Colon (tissue), 2 donors: ENCODE results near the gene SCN9A.
"Not testable (repeated sequence)": the region's sequence is repeated elsewhere in the genome, so short reads cannot be mapped to it uniquely, and the experiment has no call there.

ENCODE experiments used
- FAIRE-seq: peaks from 2 replicates; lab custom pipeline; 2012; peaks lifted over from hg19 to GRCh38; lab: Jason Lieb, UNC
- donor health status: control.
- donor health status: control.

Gene SCN9A

DNA sequence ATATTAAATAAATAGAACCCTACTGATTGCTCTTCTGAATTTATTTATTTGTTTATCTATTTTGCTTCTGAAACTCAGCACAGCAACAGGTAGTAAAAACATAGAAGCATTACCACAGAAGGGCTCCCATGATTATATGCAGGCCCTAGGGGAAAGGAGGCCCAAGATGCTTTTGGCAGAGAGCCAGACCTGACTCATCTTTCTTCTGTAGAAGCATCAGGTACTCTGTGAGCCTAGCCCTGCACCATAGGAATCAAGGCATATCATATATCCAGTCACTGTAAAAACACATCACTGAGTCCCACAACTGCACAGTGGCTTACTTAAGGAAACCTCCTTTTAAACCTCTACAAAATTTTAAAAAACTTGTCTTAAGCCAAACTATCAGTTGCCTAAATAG, 1.8 kb downstream of the SCN9A start:
- FAIRE-seq: no peak

DNA sequence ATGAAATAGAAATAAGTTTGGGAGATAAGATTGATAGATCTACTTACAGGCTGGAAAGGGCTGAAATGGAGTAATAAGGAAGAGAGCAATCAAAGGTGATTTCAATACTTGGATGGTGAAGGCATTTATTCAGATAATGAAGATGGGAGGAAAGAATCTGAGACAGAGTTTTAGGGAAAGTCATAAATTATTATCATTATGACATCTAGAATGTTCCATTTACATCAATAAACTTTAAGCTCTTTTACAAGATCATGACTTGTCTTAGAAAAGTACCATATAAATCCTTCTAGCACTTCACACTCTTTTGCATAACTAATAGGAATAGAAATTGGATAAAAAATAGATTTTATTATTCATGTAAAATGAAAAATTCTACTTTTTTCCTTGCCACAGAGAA, 2.2 kb downstream of the SCN9A start:
- no peak for FAIRE-seq

DNA sequence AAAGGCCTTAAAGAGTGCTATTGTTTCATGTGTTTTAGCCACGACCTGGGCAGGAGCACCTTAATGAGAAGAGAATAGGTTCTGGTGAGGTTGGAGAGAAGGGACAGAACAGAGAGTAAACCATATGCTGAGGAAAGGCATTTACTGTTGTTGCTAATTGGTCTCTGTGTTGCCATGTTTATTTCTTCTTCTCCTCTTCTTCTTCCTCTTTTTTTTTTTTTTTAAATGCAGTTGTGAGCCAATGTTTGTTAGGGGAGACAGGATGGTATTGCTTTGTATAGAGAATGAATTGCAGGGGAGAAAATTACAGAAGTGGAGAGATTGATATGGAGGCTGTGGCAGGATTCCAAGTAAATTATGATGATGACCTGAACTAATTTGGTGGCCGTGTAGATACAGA, 2.6 kb downstream of the SCN9A start:
- FAIRE-seq: no peak

DNA sequence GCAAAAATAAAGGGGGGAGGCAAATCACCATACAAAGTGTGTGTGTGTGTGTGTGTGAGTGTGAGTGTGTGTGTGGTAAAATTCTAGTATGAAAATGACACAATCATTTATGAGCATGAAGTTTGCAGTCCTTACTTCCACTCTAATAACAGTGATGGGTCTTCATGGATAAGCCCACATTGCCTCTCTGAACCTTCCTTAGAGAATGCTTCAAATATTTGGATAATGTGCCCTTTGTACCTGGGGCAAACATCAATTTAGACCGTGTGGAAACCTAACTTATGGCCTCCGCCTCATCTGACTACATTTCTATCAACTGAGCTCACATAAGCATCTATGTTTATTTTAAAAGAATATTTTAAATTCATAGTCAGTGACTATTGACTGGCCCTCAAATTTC, 3.7 kb downstream of the SCN9A start:
- FAIRE-seq: no peak

DNA sequence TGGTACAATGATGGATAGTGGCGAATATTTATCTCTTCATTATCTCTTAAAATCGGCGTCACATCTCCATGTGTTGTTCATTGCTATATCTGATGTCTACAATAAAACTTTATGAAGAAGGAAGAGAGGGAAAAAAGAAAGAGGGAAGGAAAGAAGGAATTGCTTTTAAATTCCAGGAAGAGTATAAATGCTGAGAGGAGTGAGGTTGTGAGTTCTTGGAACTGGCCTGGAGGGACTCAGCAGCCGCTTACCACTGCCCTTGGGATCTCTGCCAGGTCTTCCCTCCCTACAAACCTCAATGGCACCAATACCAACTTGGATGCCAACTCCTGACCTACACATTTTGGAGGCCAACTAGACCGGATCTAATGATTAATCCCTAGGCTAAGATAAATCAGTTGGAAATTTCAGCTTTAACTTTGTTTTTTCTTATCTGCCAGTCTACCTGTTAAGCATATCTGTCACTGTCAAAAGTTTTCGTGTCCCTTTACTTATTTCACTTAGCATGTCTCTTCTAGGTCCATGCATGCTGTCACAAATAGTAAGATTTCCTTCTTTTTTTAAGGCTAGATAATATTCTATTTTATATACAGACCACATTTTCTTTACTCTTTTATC, 9.8 kb downstream of the SCN9A start:
- FAIRE-seq: no peak

DNA sequence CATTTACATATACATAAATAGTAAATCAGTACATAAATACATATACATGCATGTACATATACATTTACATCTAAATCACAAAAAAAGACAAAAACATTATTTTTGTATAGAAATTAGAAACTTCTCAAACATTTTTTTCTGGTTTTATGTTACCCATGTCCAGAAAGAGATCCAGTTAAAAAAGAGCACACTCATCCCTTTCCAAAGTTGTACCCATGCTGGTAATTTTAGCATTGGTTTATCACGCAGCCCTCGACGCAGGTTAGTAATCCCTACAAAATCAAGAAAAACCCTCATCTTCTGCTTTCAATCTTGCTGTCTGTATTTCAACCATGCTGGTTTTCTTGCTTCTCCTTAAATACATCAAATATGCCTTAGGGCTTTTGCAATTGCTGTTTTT, 10.5 kb downstream of the SCN9A start:
- FAIRE-seq: no peak

DNA sequence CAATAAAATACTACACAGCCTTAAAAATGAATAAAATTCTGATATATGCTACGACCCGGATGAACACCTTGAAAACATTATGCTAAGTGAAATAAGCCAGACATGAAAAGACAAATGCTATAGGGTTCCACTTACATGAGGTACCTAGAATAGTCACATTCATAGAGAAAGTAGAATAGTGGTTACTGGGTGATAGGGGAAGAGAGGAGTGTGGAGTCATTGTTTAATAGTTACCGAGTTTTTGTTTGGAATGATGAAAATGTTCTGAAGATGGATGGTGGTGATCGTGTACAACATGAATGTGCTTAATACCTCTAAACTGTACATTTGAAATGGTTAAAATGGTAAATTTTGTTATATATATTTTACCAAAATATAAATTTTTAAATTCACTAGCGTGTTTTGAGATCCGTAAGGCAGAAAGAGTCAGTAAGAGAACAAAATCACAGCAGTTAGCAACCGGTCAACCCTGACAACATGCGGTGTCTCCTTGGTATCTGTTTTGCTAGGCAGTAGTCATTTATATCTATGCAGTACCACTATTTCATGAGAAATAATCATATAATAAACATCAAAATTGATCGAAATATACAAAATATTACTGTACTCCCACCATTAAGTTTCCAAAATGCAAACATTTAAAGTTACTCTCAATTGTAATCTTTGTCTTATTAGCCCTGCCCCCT, 11.1 kb downstream of the SCN9A start:
- FAIRE-seq: no peak

DNA sequence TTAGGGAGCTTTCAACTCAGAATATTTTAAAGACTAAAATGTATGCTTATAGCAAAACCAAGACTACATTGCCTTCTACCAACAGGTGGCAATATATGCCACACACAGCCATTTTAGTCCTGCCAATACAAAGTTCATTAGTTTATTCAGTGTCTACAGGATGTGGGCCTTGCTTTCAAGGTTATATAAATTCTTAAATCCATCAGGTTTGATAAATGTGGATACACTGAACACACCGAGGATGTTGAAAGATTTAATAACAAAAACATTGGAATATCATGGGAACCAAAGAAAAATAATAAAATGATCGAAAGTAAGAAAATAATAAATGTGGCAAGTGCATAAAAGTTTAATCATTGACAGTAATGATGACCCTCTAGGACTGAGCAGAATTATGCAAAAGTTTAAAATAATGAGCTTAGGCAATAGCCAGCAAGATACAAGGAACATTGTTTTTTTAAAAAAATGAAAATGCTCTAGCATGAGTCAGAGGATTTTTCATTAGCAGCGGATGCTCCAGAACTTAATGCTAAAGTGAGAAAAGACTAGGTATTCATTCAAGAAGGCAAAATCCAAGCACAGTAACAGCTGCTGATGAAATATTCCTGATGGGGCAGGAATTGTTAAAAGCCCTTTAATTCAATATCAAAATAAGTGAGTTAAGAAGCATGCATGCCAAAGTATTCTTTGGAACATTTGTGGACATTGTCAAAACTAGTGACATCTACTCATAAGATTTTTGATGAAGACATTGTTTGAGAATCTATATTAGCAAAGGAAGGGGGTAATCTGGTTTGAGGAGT, 14.2 kb downstream of the SCN9A start:
- no peak for FAIRE-seq

DNA sequence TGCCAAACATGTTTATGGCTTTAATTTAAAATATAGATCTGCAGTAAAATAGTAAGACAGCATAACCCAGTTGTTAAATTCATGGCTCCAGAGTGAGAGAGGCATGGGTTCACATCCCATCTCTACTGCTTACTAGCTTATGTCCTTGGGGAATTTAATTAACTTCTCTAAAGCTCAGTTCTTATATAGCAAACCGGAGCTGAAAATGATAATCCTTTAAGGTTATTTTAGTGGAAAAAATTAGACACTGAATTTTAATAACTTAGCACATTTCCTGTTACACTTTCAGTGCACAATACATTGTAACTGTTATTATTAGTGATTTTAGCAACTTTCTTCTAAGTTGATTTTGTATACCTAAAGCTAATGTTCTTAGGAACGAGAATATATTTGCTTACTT, 14.8 kb downstream of the SCN9A start:
- FAIRE-seq: no peak

DNA sequence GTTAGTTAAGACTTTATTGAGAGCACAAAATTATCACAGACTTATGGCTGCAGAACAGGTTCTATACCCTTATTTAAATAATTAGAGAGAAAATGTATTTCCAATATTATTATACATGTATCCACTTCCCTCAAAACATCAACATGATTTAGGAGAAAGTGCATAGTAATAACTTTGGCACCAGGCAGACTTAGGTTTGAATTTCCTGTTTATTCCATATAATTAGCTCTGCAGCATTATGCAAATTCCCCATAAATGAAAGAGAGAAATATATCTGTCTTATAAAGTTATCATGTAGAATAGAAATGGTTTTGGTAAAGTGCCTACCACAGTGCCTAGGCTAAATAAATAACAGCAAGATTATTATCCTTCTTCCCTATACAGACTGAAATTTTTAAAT, 15.3 kb downstream of the SCN9A start:
- FAIRE-seq: no peak

DNA sequence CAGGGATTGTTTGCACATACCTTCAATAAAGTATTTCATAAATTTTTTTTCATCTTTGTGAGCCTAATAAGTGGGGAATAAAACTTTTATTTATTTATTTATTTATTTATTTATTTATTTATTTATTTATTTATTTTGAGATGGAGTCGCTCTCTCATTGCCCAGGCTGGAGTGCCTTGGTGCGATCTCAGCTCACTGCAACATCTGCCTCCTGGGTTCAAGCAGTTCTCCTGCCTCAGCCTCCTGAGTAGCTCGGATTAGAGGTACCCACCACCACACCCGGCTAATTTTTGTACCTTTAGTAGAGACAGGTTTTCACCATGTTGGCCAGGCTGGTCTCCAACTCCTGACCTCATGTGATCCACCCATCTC, 17.8 kb downstream of the SCN9A start:
- not testable (repeated sequence) for FAIRE-seq

DNA sequence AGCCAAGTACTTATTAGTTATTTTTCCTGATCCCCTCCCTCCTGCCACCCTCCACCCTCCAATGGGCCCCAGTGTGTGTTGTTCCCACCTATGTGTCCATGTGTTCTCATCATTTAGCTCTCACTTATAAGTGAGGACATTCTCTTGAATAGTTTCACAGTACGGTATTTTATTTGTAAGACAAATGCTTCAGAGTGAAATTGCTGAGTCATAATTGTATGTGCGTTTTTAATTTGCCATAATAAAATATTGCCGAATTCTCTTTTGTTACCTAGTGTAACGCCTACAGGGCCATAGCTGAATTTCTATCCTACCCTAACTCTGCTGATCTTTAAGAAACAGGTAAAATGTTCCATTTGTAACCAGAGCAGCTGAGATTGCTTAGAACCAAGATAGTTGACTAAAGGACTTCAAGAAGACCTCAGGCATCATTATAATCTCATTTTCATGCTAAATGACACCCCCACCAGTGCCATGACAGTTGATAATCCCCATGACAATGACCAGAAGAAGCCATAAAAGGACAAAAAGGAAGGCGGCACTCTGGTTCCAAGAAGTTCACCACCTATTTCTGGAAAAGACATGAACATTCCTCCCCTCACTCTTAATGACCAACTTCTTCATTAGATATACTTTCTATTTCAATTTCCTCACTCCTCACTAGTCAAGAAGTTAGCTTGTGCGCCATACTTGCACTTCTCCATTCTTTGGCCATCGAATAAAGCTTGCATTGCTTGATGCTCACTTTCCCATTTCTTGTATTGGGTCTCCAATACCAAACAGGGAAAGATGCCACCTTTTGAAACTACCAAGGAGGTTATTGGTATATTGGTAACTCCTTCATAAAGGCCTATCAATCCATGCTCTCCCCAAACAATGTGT, 18.4 kb downstream of the SCN9A start:
- no peak for FAIRE-seq

DNA sequence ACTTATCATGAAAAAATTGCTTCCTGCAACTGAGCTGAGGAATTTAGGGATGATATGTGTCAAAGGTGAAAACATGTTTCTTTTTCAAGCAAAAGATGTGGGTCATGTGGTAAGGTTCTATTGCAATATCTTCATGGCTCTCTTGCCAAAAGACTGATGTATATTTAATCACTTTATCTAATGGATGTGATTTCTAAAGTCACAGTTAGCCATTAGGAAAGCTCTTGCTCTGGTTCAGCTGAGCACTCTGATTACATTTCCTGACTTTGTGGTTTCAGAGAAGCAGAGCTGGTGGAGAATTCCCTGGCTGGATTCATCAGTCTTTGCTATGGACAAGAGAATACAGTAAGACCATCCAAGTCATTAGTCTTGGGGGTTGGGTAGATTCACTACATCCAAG, 24.4 kb downstream of the SCN9A start:
- no peak for FAIRE-seq

DNA sequence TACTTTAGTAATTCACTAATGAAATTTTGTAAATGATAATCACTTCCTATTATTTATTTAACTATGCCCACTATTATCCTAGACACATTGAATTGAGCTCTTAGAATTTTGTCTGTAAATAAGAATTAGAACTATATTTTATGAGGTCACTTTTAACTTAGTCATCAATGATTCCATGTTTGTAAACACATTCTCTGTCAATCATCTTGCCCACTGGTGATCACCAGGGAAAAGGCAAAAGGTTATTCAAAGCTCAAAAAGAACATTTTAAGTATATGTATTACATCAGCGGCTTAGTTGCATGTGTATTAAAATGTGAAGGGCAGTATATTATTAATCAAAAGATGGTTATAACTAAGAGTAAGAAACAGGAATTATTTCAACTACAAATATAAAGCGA, 25.2 kb downstream of the SCN9A start:
- FAIRE-seq: no peak

DNA sequence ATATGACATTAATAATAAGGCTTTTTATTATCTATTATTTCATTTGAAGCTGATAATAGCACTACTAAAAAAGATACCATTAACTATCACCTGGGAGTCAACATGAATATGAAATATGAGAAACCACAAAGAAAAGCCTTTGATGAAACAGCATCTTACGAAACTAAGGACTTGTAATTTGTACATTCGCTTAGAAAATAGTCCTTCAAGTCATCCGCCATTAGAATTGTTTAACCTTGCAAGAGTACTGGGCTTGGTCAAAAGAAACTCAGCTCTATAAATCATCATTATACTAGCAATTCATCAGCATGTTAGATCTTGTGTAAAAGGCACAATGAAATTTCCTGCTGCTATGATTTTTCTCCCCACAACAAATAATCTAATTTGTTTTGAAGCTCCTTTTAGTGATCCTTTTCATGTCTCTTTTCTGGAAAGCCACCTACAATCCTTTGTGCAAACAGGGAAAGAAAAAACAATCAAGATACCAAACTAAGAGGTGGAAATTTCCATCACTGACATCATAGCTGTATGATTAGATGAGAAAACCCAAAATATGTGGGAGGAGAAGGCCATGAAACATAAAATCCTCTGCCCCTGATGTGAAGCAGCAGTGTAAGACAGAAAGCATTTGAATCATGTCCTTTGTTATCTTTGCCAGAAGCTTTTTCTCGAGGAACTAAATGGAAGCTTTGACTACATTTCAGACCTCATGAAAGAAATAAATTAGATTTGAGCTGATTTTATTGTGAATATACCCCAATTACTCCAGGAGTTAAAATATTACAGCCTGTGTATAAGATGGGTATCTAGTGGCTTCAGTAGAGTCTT, 31.2 kb downstream of the SCN9A start:
- FAIRE-seq: no peak

DNA sequence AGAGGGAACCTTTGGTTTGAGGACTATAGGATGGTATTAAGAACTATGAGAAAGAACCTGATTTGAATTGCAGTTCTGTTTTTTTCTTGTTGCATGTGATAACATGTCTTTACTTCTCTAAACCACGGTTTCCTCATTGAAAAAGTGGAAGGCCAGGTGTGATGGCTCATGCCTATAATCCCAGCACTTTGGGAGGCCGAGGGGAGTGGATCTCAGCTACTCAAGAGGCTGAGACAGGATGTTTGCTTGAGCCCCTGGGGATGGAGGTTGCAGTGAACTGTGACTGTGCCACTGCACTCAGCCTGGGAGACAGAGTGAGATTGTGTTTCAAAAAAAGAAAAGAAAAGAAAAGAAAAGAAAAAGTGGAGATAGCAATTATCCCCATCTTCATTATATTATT, 32.3 kb downstream of the SCN9A start:
- no peak for FAIRE-seq

DNA sequence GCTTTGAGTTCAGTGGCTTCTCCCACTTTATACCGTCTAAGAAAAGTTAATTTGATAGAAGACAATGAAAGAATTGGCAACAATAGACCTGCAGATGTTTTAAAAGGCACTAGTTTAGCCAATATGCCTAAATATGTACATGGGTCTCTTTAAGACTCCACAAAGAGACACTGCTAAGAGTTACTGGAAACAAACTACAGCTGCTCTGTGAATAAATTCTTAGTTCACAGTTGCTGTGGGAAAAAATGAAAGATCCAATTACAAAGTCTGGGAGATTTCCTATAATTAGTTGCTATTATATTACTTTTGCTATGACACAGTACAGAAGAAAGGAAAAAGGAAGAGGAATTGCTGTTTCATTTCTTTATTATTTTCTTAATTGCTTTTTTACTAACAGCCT, 34.3 kb downstream of the SCN9A start:
- no peak for FAIRE-seq

DNA sequence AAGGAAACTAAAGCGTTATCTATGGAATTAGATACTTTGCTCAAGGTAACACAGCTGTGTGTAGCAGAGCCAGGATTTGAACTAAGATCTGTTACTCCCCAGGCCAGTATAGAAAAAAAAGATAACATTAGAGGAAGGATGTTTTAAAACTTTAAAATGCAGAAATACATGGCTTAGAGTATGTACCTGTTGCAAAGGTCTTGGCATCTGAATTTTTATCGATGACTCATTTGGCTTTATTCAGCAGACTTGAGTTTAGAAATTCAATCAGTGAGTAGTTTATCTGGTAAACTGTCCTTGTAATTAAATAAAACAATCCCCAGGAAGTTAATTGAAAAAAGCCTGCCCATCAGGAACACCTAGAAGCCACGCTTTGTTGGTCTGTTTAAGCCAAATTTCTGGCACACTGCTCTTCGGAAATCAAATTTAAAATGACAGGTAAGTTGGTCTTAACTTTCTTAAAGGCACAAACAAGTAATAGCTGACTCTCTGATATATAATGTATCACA, 36.9 kb downstream of the SCN9A start:
- no peak for FAIRE-seq

DNA sequence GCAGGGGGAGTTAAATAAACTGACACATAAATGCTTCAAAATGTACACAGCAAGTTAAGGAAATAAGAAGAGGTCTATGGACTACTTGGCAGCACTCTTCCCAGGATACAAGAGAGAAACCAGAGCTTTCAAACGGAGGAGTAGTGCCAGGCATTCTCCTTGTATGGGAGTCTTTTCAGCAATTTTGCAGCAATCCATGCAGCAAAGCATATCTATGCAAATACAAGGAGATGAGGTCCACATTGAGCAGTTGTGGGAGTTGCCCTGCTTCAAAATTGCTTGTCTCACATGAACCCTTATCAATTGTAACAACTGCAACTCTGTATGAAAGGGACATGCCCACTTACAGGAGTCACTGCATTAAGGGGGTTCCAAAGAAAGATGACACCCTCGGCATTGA, 37.8 kb downstream of the SCN9A start:
- no peak for FAIRE-seq

DNA sequence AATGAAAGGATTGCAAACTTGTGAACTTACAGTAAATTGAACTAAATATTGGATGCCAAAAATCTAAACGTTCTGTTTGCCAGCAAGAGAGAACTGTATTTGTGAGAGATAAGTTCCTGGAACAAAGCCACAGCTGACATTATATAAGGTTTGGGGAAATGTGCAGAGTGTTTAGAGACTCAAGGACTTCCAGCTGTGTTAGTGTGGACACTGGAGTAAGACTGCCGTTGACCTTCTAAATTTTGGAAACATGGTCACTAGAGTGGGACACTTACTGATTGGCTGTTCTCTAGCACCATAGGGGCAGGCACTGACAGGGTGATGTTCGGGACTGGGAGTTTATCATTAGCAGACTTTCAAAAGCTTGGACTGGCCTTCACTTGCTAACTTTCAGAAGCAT, 40.5 kb downstream of the SCN9A start:
- FAIRE-seq: no peak

DNA sequence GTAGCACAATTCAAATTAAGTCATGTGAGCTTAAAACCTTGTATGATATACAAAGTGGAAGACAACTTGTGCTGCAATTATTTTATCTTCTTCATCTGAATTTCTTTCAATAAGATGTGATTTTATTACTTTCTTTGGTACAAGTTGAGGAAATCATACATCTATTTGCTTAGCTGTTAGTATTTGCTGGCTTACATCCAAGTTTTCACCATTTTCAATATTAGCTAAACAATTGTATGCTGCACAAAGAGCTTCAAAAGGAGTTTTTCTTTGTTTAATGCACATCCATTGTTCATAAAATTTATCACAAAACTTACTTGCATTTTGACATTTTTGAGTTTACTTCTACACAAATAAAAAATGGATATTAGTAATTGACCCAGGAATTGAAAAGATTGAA, 40.9 kb downstream of the SCN9A start:
- FAIRE-seq: no peak

DNA sequence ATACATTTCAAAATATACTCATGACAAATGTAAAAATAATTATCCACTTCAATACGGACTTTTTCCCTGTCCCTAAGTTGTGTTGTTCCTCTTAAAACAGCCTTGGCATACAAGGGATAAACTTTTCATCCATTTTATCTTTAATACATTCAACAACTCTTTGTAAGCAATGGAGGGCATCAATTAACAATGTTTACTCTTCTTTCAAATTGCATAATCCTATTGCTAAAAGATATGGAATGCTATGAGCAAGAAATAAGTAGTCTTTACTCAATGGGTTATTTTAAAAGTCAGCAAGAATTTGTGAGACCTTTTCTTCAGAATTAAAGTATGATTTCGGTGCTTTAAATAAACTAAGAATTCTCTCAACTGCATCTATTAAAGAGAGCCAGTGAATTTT, 41.9 kb downstream of the SCN9A start:
- no peak for FAIRE-seq
